Measurements from ENCODE around the gene LRPAP1.
"Not testable (repeated sequence)": the region's sequence is repeated elsewhere in the genome, so short reads cannot be mapped to it uniquely, and the experiment has no call there.

DNA sequence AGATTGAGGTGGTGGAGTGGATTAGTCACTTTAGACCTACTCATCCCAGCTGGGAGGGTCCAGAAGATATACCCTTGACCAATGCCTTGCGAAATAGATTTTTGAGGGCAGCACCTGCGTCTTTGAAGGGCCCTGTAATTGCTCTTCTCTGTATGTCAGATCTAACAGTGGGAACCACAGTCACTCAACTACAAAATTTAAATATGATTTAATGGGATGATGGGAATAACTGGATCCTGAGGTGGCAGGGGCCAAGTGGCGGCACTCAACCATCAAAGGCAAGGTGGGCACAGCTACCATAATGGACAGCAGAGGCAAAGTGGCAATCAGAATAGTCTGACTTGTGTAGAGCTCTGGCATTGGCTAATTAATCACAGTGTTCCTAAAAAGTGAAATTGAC lies 76.6 kb downstream of the LRPAP1 start:
- TF ChIP-seq, protein P1, sequence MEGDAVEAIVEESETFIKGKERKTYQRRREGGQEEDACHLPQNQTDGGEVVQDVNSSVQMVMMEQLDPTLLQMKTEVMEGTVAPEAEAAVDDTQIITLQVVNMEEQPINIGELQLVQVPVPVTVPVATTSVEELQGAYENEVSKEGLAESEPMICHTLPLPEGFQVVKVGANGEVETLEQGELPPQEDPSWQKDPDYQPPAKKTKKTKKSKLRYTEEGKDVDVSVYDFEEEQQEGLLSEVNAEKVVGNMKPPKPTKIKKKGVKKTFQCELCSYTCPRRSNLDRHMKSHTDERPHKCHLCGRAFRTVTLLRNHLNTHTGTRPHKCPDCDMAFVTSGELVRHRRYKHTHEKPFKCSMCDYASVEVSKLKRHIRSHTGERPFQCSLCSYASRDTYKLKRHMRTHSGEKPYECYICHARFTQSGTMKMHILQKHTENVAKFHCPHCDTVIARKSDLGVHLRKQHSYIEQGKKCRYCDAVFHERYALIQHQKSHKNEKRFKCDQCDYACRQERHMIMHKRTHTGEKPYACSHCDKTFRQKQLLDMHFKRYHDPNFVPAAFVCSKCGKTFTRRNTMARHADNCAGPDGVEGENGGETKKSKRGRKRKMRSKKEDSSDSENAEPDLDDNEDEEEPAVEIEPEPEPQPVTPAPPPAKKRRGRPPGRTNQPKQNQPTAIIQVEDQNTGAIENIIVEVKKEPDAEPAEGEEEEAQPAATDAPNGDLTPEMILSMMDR (conservative IDR thresholded peaks at IDR 0.05): not testable (repeated sequence)
- not testable (repeated sequence) for TF ChIP-seq EZH2 (IDR thresholded peaks at IDR 0.05; ENCODE audit: low read depth)

All from PC-9 (cell line).